Neuronal stem cell (in vitro differentiated cells): ENCODE results near the gene HPCAL1.

Experiments
- DNase-seq: peaks from one replicate; pipeline ENCODE4 v3.0.0-alpha.2; 2013; ENCODE audit warnings: low spot score
- H2AFZ ChIP-seq: one replicate; pipeline ENCODE4 v1.6.1; 2013; ENCODE audit warnings: mild to moderate bottlenecking, low read length, inconsistent platforms
- H2AK5ac ChIP-seq: 2 replicates; pipeline ENCODE4 v1.6.1; 2013; ENCODE audit warnings: low read depth, mild to moderate bottlenecking, inconsistent platforms, low read length, moderate library complexity, mixed read lengths
- H2BK120ac ChIP-seq: 2 replicates; pipeline ENCODE4 v1.6.1; 2013; ENCODE audit warnings: low read depth, mild to moderate bottlenecking, inconsistent platforms, low read length, moderate library complexity, mixed read lengths
- H2BK12ac ChIP-seq: one replicate; pipeline ENCODE4 v1.6.1; 2013; ENCODE audit warnings: low read length, inconsistent platforms
- H2BK15ac ChIP-seq: 2 replicates; pipeline ENCODE4 v1.6.1; 2013; ENCODE audit warnings: mild to moderate bottlenecking, low read length, inconsistent platforms, mixed read lengths
- H2BK5ac ChIP-seq: one replicate; pipeline ENCODE4 v1.6.1; 2013; ENCODE audit warnings: inconsistent platforms, mild to moderate bottlenecking, low read length, moderate library complexity
- H3K14ac ChIP-seq: one replicate; pipeline ENCODE4 v1.6.1; 2013; ENCODE audit warnings: low read length, inconsistent platforms
- H3K18ac ChIP-seq: 2 replicates; pipeline ENCODE4 v1.6.1; 2013; ENCODE audit warnings: low read length, inconsistent platforms
- H3K23ac ChIP-seq: 2 replicates; pipeline ENCODE4 v1.6.1; 2013; ENCODE audit warnings: low read depth, mild to moderate bottlenecking, mixed read lengths, low read length, inconsistent platforms; ENCODE audit not compliant: poor library complexity
- H3K27ac ChIP-seq: replicated peaks from 3 replicates; pipeline ENCODE4 v1.5.1; 2013; ENCODE audit warnings: low read length, inconsistent platforms
- H3K27me3 ChIP-seq, 3 experiments: 2 replicates each; pipeline ENCODE4 v1.6.1; 2013; ENCODE audit warnings: low read length in 3 of 3, mild to moderate bottlenecking in 2 of 3, inconsistent platforms in 1 of 3, low read depth in 1 of 3, mixed read lengths in 1 of 3, moderate library complexity in 1 of 3; ENCODE audit not compliant: control insufficient read depth in 3 of 3, insufficient read depth in 3 of 3
- H3K36me3 ChIP-seq, 2 donors: replicated peaks in 1 of 2; 2 replicates each; pipeline ENCODE4 v1.6.1; 2013; ENCODE audit warnings: low read length in 2 of 2; ENCODE audit not compliant: control insufficient read depth in 2 of 2, insufficient read depth in 2 of 2
- H3K4ac ChIP-seq: 2 replicates; pipeline ENCODE4 v1.6.1; 2013; ENCODE audit warnings: inconsistent platforms, mild to moderate bottlenecking, low read length, moderate library complexity
- H3K4me1 ChIP-seq, 2 donors: 1 replicate in 1 of 2; 2 replicates in 1 of 2; pipeline ENCODE4 v1.6.1; 2013; ENCODE audit warnings: low read length in 2 of 2, low read depth in 1 of 2; ENCODE audit not compliant: control insufficient read depth in 2 of 2, insufficient read depth in 1 of 2
- H3K4me2 ChIP-seq: one replicate; pipeline ENCODE4 v1.6.1; 2013; ENCODE audit warnings: mild to moderate bottlenecking, low read length, inconsistent platforms; ENCODE audit not compliant: insufficient read depth, poor library complexity, severe bottlenecking
- H3K4me3 ChIP-seq, 2 donors: 2 replicates each; pipeline ENCODE4 v1.5.1; 2013; ENCODE audit warnings: low read length in 2 of 2, mild to moderate bottlenecking in 2 of 2, inconsistent platforms in 1 of 2, moderate library complexity in 1 of 2
- H3K79me1 ChIP-seq: one replicate; pipeline ENCODE4 v1.6.1; 2013; ENCODE audit warnings: low read depth, mild to moderate bottlenecking, inconsistent platforms, low read length, moderate library complexity
- H3K9ac ChIP-seq: one replicate; pipeline ENCODE4 v1.6.1; 2013; ENCODE audit warnings: mild to moderate bottlenecking, low read depth, low read length, inconsistent platforms; ENCODE audit not compliant: poor library complexity
- H3K9me3 ChIP-seq, 2 donors: replicated peaks in 1 of 2; 2 replicates each; pipeline versions ENCODE3 to v1.6.1; 2013; ENCODE audit warnings: low read length in 2 of 2, mild to moderate bottlenecking in 2 of 2, inconsistent platforms in 1 of 2, low read depth in 1 of 2, mixed read lengths in 1 of 2, moderate library complexity in 1 of 2; ENCODE audit not compliant: control insufficient read depth in 2 of 2, insufficient read depth in 1 of 2
- H4K8ac ChIP-seq: one replicate; pipeline ENCODE4 v1.6.1; 2013; ENCODE audit warnings: low read depth, mild to moderate bottlenecking, inconsistent platforms, low read length, moderate library complexity
- H4K91ac ChIP-seq: one replicate; pipeline ENCODE4 v1.6.1; 2013; ENCODE audit warnings: low read length, low read depth, mild to moderate bottlenecking, inconsistent platforms; ENCODE audit not compliant: poor library complexity
- WGBS, 2 donors: extraction: QIAGEN DNeasy Blood & Tissue Kit; methylation state at CpG; one replicate each; pipeline ENCODE4 v1.1.7; 2013; ENCODE audit warnings: missing lambda C conversion rate in 2 of 2, mixed read lengths in 1 of 2; ENCODE audit not compliant: insufficient read length in 2 of 2, insufficient replicate concordance in 1 of 2; ENCODE audit errors: extremely low coverage in 2 of 2; 5-methylcytosine and 5-hydroxymethylcytosine counted together

The HPCAL1 gene

DNA sequence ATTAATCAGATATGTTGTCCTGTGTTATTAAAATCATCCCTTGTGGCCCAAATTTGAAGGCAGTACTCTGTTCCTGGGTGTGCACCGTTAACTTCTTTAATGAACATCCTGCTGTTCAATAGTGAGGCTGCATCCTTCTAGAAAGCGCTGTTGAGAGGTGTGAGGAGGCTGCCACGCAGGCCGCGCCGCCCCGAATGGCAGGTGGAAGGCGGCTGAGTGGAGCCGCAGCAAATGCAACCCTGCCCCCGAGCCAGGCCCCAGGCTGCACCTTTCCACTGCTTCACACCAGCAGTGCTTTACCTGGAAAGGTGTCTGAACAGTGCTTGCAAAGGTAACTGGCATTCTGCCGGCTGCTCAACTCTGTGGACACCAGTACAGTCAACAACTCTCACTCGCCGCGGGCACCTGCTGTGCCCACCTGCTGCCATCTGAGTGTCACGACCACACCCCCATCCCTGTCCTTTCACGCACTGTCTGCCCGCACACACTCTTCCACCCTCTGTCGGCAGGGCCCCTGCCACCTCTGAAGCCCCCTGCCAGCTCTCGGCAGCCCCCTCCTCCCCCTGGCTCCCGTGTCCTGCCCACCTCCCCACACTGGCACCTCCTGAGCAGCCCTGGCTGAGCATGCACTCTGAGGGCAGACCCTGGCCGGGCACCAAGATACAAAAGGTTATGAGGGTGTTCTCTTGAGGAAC, 74.5 kb downstream of the HPCAL1 start:
- Histone ChIP-seq H3K27me3 (no peaks in the 10 kb centered on the region), H3K4me3 (no peak overlapping the region), H3K4me2 (no peak overlapping the region), H3K23ac (no peak overlapping the region), H2BK15ac (peak overlapping the region; percentile 71), H3K14ac (no peak overlapping the region), H2BK12ac (no peak overlapping the region), H4K8ac (no peak overlapping the region), H3K18ac (peak overlapping the region; percentile 65), H2BK120ac (no peak overlapping the region), H2AFZ (no peak overlapping the region), H3K9ac (no peak overlapping the region), H2AK5ac (peak overlapping the region; percentile 57), H3K4ac (peak overlapping the region; percentile 17), H3K27ac (no peak overlapping the region), H3K4me1 (peaks cover 16 to 18% of the 10 kb centered on the region in 2 donors), H3K36me3 (no peaks in the 10 kb centered on the region), H2BK5ac (peak overlapping the region; percentile 35), H3K9me3 (no peaks in the 10 kb centered on the region), H3K79me1 (peaks cover 3% of the 10 kb centered on the region), H4K91ac (no peak overlapping the region)
- DNase-seq: no peak
- WGBS, 2 donors: no CpG with 5 or more reads among the region's 21 CpGs

DNA sequence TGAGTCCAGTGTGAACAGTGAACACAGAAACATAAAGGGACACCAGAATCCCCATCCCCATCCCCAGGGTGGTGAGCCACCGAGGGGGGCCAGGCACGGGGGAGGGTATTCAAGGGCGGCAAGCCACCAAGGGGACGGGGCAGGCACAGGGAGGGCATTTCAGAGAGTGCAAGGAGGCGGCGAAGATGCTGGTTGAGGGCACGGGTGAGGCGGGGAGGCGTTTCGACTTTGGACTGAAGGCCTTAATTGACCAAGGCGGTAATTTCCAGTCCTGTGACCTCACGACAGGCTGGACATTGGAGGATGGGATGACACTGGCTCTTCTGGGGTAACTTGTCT, 75.0 kb downstream of the HPCAL1 start:
- Histone ChIP-seq H3K4me3 (no peak overlapping the region), H2BK5ac (no peak overlapping the region), H2BK120ac (no peak overlapping the region), H3K27ac (no peak overlapping the region), H2BK15ac (peak overlapping the region; percentile 71), H3K27me3 (no peaks in the 10 kb centered on the region), H3K9ac (no peak overlapping the region), H2AFZ (no peak overlapping the region), H3K79me1 (peaks cover 3% of the 10 kb centered on the region), H3K9me3 (no peaks in the 10 kb centered on the region), H3K4ac (no peak overlapping the region), H3K4me2 (no peak overlapping the region), H2BK12ac (no peak overlapping the region), H2AK5ac (peak overlapping the region; percentile 57), H3K36me3 (no peaks in the 10 kb centered on the region), H3K14ac (no peak overlapping the region), H4K8ac (no peak overlapping the region), H3K4me1 (peaks cover 15 to 23% of the 10 kb centered on the region in 2 donors), H3K23ac (no peak overlapping the region), H3K18ac (no peak overlapping the region), H4K91ac (no peak overlapping the region)
- no peak for DNase-seq
- WGBS, 2 donors: no CpG with 5 or more reads among the region's 12 CpGs

- DNase-seq: no peak
- Histone ChIP-seq H3K18ac (no peak overlapping the region), H2BK12ac (no peak overlapping the region), H3K9me3 (no peaks in the 10 kb centered on the region), H2AFZ (no peak overlapping the region), H4K8ac (no peak overlapping the region), H2AK5ac (no peak overlapping the region), H3K27ac (no peak overlapping the region), H3K4me2 (no peak overlapping the region), H3K9ac (no peak overlapping the region), H3K4me3 (no peak overlapping the region), H3K4me1 (peaks cover 17 to 25% of the 10 kb centered on the region in 2 donors), H3K79me1 (no peaks in the 10 kb centered on the region), H2BK5ac (no peak overlapping the region), H3K23ac (no peak overlapping the region), H3K27me3 (no peaks in the 10 kb centered on the region), H3K14ac (no peak overlapping the region), H3K36me3 (no peaks in the 10 kb centered on the region), H2BK120ac (no peak overlapping the region), H3K4ac (no peak overlapping the region), H2BK15ac (no peak overlapping the region), H4K91ac (no peak overlapping the region)
- WGBS, 2 donors: no CpG with 5 or more reads among the region's 7 CpGs
Measured at GRCh38 chr2:10378189-10378588, 75.5 kb downstream of the HPCAL1 start.

DNA sequence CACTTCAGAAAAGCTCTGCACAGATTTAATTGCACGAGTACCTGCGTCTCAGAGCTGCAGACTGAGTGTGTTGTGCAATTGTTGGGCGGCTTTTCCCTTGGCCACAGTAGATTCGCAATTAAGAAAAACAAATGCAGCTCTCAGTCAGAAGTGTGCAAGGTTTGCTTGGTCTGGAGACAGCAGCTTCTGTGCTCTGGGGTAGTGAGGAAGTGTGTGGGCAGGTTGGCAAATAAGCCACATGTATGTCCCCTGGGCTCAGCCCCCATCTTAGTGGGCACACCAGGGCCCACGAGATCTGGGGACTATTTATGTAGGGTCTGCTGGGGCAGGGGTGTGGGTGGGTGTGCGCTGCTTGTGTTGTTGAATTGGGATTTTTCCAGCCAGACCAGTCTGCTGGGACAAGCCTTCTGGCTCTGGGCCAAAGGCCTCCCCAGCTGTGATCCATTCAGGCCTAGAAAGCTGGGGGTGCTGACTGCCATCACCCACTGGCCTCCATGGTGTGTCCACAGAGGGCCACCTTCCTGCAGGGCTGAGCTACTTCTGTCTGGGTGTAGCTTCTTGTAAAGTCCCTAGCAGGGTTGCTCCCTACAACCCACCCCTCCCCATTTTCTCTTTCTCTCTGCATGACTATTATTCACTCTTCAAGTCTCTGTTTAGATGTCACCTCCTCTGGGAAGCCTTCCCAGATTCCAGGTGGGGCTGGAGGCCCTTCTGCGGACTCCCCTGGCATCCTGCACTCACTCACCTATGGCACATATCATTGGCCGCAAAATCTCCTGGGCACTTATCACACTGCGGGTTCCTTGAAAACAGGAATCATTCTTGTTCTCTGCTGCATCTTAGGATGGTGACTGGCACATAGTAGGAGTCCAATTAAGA, 77.6 kb downstream of the HPCAL1 start:
- no peak overlapping the region for H2AFZ ChIP-seq
- no CpG with 5 or more reads among the region's 9 CpGs for WGBS, 2 donors
- H3K4me2 ChIP-seq: no peak overlapping the region
- no peak overlapping the region for H2BK12ac ChIP-seq
- H3K4me3 ChIP-seq: no peak overlapping the region
- H3K4ac ChIP-seq: no peak overlapping the region
- no peaks in the 10 kb centered on the region for H3K9me3 ChIP-seq
- H2BK5ac ChIP-seq: no peak overlapping the region
- no peak overlapping the region for H3K27ac ChIP-seq
- H2AK5ac ChIP-seq: no peak overlapping the region
- no peak overlapping the region for H4K8ac ChIP-seq
- no peak overlapping the region for H4K91ac ChIP-seq
- H3K4me1 ChIP-seq: peaks cover 14 to 20% of the 10 kb centered on the region in 2 donors
- no peak overlapping the region for H3K14ac ChIP-seq
- H2BK120ac ChIP-seq: no peak overlapping the region
- H3K79me1 ChIP-seq: no peaks in the 10 kb centered on the region
- no peaks in the 10 kb centered on the region for H3K27me3 ChIP-seq
- H2BK15ac ChIP-seq: no peak overlapping the region
- no peaks in the 10 kb centered on the region for H3K36me3 ChIP-seq
- no peak overlapping the region for H3K23ac ChIP-seq
- H3K18ac ChIP-seq: no peak overlapping the region
- DNase-seq: no peak
- H3K9ac ChIP-seq: no peak overlapping the region
